HepG2 (cell line): ENCODE data around the gene MLST8. TPM values are rescaled to one million over a fixed set of nuclear protein-coding genes. Genes with fewer than 3 reads are reported as not detected.
A peak's percentile ranks its signal among the peaks of the same experiment; 100 is the strongest.

ENCODE experiments used
- ATAC-seq: fragments of 200-7000 bp; cut with Tn5 transposase; 3 replicates; pipeline ENCODE4 v1.9.1; 2020; ENCODE audit warnings: mild to moderate bottlenecking, moderate library complexity
- BruUV-seq: library from RNA; stranded (reverse); fragments of 400-500 nt; replicated peaks from 2 replicates; lab custom pipeline; 2021; lab: Mats Ljungman, UMichigan
- CTCF ChIA-PET: fragments of 300-600 bp; formaldehyde crosslinking; extraction: SDS; loops from one replicate; lab custom pipeline; 2021; ENCODE audit warnings: low total read pairs, inconsistent platforms, low intra/inter-chr PET ratio; lab: Yijun Ruan, JAX
- POLR2A ChIA-PET: fragments of 350-600 bp; sonication (Branson Sonifier 250); formaldehyde crosslinking; loops from one replicate; lab custom pipeline; 2020; ENCODE audit warnings: antibody characterized with exemption, inconsistent platforms; lab: Yijun Ruan, JAX
- DNase-seq: peaks from one replicate; pipeline ENCODE4 v3.0.0-alpha.2; 2015; ENCODE audit warnings: low spot score
- FAIRE-seq: peaks from 3 replicates; lab custom pipeline; 2011; peaks lifted over from hg19 to GRCh38; lab: Jason Lieb, UNC
- H2AFZ ChIP-seq: one replicate; pipeline ENCODE4 v1.6.1; 2011; ENCODE audit warnings: low read length, inconsistent platforms
- H3K27ac ChIP-seq: fragments of 300-600 bp; 3 replicates; pipeline ENCODE4 v1.8.0; 2011; ENCODE audit warnings: mixed run types, mild to moderate bottlenecking, mixed read lengths, low read length, inconsistent platforms; ENCODE audit not compliant: insufficient read depth; ENCODE audit errors: extremely low read length
- H3K27me3 ChIP-seq, 2 experiments: fragments of 200-600 bp in 1 of 2; 2 replicates in 1 of 2; 3 replicates in 1 of 2; pipeline versions ENCODE4 v1.6.0 to v1.8.0; 2011; ENCODE audit warnings: low read length in 2 of 2, mild to moderate bottlenecking in 2 of 2, moderate library complexity in 2 of 2, inconsistent platforms in 1 of 2; ENCODE audit not compliant: insufficient read depth in 2 of 2, control insufficient read depth in 1 of 2
- H3K36me3 ChIP-seq, 2 experiments: fragments of 200-600 bp in 1 of 2; replicated peaks in 1 of 2; 2 replicates in 1 of 2; 3 replicates in 1 of 2; pipeline versions ENCODE4 v1.5.1 to v1.8.0; 2011; ENCODE audit warnings: low read length in 2 of 2, inconsistent platforms in 1 of 2; ENCODE audit not compliant: insufficient read depth in 2 of 2, control insufficient read depth in 1 of 2
- H3K4me1 ChIP-seq: 2 replicates; pipeline ENCODE4 v1.5.1; 2012; ENCODE audit warnings: low read length, inconsistent platforms; ENCODE audit not compliant: insufficient read depth
- H3K4me2 ChIP-seq: 2 replicates; pipeline ENCODE4 v1.6.0; 2011; ENCODE audit warnings: low read depth, low read length, inconsistent platforms
- H3K4me3 ChIP-seq, 3 experiments: fragments of 200-600 bp in 1 of 3; sonication (generic), shearing (Covaris generic) in 1 of 3; replicated peaks in 1 of 3; 2 replicates each; pipeline ENCODE4 v1.5.1; 2011 to 2016; ENCODE audit warnings: low read length in 3 of 3, inconsistent platforms in 2 of 3, low read depth in 2 of 3, mild to moderate bottlenecking in 2 of 3, control low read depth in 1 of 3, mixed read lengths in 1 of 3; ENCODE audit not compliant: insufficient read depth in 1 of 3
- H3K79me2 ChIP-seq: one replicate; pipeline ENCODE4 v1.6.1; 2011; ENCODE audit warnings: low read length, inconsistent platforms; ENCODE audit not compliant: insufficient read depth
- H3K9ac ChIP-seq: 2 replicates; pipeline ENCODE4 v1.6.0; 2011; ENCODE audit warnings: mild to moderate bottlenecking, low read depth, low read length, inconsistent platforms; ENCODE audit not compliant: insufficient read depth
- H3K9me3 ChIP-seq: 2 replicates; pipeline ENCODE4 v1.5.1; 2012; ENCODE audit warnings: mild to moderate bottlenecking, low read length
- H4K20me1 ChIP-seq: 2 replicates; pipeline ENCODE4 v1.6.0; 2011; ENCODE audit warnings: inconsistent platforms, mild to moderate bottlenecking, low read length, moderate library complexity; ENCODE audit not compliant: insufficient read depth
- ZNF10 ChIP-seq: sonication (generic); formaldehyde crosslinking; IDR thresholded peaks from 2 replicates; pipeline ENCODE4 v1.4.0; 2020; ENCODE audit warnings: mild to moderate bottlenecking, low read depth, missing genetic modification reagents, borderline replicate concordance
- ZNF616 ChIP-seq: sonication (generic); formaldehyde crosslinking; IDR thresholded peaks from 2 replicates; pipeline ENCODE4 v1.5.0; 2020; ENCODE audit warnings: low read depth, mild to moderate bottlenecking, missing genetic modification reagents
- ZNF713 ChIP-seq: sonication (generic); formaldehyde crosslinking; IDR thresholded peaks from 2 replicates; pipeline ENCODE4 v1.4.0; 2020; ENCODE audit warnings: mild to moderate bottlenecking, missing genetic modification reagents
- WGBS: methylation state at CpG from one replicate; pipeline ENCODE4 v1.1.6; 2017; ENCODE audit warnings: low lambda C conversion rate; 5-methylcytosine and 5-hydroxymethylcytosine counted together
- in situ Hi-C: cut with HindIII; loops from 2 replicates; pipeline ENCODE4 v1.10.0; 2017; ENCODE audit warnings: low pct_unique_long_range_greater_than_20kb; ENCODE audit not compliant: extremely low pct_ligation_motif_present
- intact Hi-C: fragments of 100-400 bp; cut with micrococcal nuclease; formaldehyde crosslinking; loops from one replicate; pipeline ENCODE4 v1.10.0; 2022; ENCODE audit not compliant: unreplicated experiment
- polyA plus RNA-seq, 8 experiments: library from polyadenylated mRNA; depleted of rRNA in 3 of 8; stranded (reverse) in 7 of 8; unstranded in 1 of 8; fragments of >200 nt; fragmentation: Illumina TruSeq in 4 of 8; extraction: Trizol in 4 of 8; gene quantifications; 2 replicates each; pipeline versions ENCODE4 v1.2.1 to v1.2.3, GENCODE V29; 2011 to 2016; ENCODE audit warnings: low read depth in 4 of 8, missing spikeins in 1 of 8, mixed read lengths in 1 of 8; ENCODE audit not compliant: insufficient read depth in 1 of 8
- total RNA-seq, 5 experiments: library from RNA; depleted of rRNA; stranded (reverse); fragments of >200 nt; fragmentation: Illumina TruSeq; extraction: Trizol; gene quantifications; 2 replicates each; pipeline ENCODE4 v1.2.3, GENCODE V29; 2016; ENCODE audit warnings: low read depth in 1 of 5
- TF ChIP-seq, protein P1 (sequence below): sonication (generic); formaldehyde crosslinking; IDR thresholded peaks from 2 replicates; pipeline ENCODE4 v1.4.0; 2020; ENCODE audit warnings: missing genetic modification reagents
- TF ChIP-seq, protein P2 (sequence below): sonication (generic); formaldehyde crosslinking; IDR thresholded peaks from 2 replicates; pipeline ENCODE4 v1.5.0; 2020; ENCODE audit warnings: mild to moderate bottlenecking, missing genetic modification reagents, moderate library complexity

MLST8 gene
- total and polyA plus RNA-seq, 2 of the 13 experiments (the other 11 are each of a cell fraction or from before 2014, with no cell fraction given), result 30.8 to 72.7 TPM

GRCh38 chr16:2191446-2191706 is 13.9 kb upstream of the MLST8 start:
- POLR2A ChIA-PET, result interaction anchor here (0.9 to 3.5 kb wide), 2 partner anchors 36 to 60 kb away, joined by 3 to 29 read pairs; partner anchors contain the start of genes ECI1 and TRAF7
- BruUV-seq, result no TSS peak
- DNase-seq (no peak), ATAC-seq (no peak), FAIRE-seq (no peak)
- Histone ChIP-seq H3K27ac (no peak overlapping the region), H4K20me1 (no peaks in the 10 kb centered on the region), H2AFZ (no peak overlapping the region), H3K4me3 (peak overlapping the region in 1 of 3 experiments; percentile 45; a peak in 1 of 6 replicates), H3K9ac (no peak overlapping the region), H3K27me3 (0 out of 5 replicates have a peak, but pooled peaks cover 0 to 5% of the 10 kb centered on the region in 2 experiments), H3K4me2 (peak overlapping the region; percentile 61; the same call in 1 of the 2 replicates), H3K36me3 (no peaks in the 10 kb centered on the region), H3K79me2 (no peaks in the 10 kb centered on the region), H3K4me1 (peaks cover 53% of the 10 kb centered on the region), H3K9me3 (no peaks in the 10 kb centered on the region)
- CTCF ChIA-PET, result no interaction called here
- WGBS, result 0% methylated on average over 1 of the region's 11 CpGs
- in situ Hi-C loops (no loop called here), intact Hi-C loops (no loop called here)
- TF ChIP-seq ZNF10 (CRISPR knock-in tag), result no peak
- 0 out of 2 replicates have a peak, but pooled peaks have one; percentile 16 for TF ChIP-seq ZNF713 (CRISPR knock-in tag)
- TF ChIP-seq, protein P1, sequence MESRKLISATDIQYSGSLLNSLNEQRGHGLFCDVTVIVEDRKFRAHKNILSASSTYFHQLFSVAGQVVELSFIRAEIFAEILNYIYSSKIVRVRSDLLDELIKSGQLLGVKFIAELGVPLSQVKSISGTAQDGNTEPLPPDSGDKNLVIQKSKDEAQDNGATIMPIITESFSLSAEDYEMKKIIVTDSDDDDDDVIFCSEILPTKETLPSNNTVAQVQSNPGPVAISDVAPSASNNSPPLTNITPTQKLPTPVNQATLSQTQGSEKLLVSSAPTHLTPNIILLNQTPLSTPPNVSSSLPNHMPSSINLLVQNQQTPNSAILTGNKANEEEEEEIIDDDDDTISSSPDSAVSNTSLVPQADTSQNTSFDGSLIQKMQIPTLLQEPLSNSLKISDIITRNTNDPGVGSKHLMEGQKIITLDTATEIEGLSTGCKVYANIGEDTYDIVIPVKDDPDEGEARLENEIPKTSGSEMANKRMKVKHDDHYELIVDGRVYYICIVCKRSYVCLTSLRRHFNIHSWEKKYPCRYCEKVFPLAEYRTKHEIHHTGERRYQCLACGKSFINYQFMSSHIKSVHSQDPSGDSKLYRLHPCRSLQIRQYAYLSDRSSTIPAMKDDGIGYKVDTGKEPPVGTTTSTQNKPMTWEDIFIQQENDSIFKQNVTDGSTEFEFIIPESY (CRISPR knock-in tag), result peak; percentile 78
- no peak for TF ChIP-seq ZNF616 (CRISPR knock-in tag)
- TF ChIP-seq, protein P2, sequence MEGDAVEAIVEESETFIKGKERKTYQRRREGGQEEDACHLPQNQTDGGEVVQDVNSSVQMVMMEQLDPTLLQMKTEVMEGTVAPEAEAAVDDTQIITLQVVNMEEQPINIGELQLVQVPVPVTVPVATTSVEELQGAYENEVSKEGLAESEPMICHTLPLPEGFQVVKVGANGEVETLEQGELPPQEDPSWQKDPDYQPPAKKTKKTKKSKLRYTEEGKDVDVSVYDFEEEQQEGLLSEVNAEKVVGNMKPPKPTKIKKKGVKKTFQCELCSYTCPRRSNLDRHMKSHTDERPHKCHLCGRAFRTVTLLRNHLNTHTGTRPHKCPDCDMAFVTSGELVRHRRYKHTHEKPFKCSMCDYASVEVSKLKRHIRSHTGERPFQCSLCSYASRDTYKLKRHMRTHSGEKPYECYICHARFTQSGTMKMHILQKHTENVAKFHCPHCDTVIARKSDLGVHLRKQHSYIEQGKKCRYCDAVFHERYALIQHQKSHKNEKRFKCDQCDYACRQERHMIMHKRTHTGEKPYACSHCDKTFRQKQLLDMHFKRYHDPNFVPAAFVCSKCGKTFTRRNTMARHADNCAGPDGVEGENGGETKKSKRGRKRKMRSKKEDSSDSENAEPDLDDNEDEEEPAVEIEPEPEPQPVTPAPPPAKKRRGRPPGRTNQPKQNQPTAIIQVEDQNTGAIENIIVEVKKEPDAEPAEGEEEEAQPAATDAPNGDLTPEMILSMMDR, result 0 out of 2 replicates have a peak, but pooled peaks have one; percentile 8
